Epithelial cell of umbilical artery (primary cell): Measurements from ENCODE around the gene C4orf17. TPM values are rescaled to one million over a fixed set of nuclear protein-coding genes. Genes with fewer than 3 reads are reported as not detected.

ENCODE experiments used
- total RNA-seq: library from RNA; depleted of rRNA; stranded (reverse); fragments of >200 nt; gene quantifications from 2 replicates; pipeline ENCODE4 v1.2.3, GENCODE V29; 2014

C4orf17 gene
- total RNA-seq = not detected in 2 replicates

DNA sequence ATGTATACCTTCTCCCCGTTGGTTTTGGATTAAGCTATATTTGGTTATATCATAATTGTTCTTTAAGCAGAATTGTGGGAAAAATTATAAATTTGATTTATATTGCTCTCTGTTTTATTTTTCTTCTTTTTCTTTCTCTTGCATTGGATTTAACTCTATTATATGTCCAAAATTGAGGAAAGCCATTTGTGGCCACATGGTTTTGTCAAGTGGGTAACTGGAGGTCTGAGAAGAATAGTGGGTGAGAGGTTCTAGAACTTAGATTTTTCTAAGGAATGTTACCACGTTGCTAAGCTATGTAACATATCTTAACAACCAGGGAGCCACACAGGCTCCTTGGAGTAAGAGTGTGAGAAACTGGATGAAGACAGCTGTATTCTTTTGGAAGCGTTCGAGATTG lies at the start of gene C4orf17:
C4orf17 (plus strand) TSS at position 301 of the 400 bp plus-strand sequence. CDS start 2,061 bp downstream, outside the sequence.

DNA sequence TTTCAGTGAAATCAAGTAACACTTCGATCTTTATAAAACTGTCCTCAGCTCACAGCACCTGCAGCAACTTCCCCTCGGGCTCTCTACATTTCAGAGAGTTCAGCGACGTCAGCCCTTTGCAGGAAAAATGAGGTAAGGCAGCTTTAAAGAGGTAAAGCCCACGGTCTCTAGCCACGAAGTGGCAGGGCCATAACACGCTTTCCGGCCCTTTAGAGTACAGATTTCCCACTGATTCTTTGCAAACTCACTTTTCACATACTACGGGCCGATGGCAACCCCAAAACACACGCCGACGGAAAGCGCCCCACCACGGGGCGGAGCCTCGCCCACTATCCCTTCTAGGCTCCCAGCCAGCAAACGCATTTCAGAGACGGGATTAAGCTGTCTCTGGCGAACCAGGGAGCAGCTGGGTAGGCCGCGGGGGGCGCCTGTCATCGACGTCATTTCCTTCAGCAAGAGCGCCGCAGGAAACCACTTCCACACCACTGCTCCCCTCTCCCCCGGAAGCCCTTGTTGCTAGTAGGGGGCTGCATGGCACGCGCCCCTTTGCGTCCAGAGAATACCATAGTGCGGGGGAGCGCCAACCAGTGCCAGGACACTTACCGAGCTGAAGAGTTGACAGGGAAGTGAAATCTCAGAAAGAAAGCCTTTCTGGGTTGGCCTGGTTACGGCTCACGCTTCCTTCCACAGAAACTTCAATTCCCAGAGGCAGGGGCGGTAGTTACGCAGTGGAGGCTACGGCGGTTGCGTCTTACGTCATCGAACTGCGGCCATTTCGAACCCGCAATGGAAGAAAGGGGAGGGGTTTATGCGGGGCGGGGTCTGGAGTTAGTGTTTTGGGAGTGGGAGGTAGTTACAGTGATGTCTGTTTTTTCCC lies 52.7 kb downstream of the C4orf17 start, which contains the start of gene TRMT10A:
TRMT10A (minus strand) TSS at position 730 of the 877 bp plus-strand sequence. CDS start 4,701 bp downstream, outside the sequence.

DNA sequence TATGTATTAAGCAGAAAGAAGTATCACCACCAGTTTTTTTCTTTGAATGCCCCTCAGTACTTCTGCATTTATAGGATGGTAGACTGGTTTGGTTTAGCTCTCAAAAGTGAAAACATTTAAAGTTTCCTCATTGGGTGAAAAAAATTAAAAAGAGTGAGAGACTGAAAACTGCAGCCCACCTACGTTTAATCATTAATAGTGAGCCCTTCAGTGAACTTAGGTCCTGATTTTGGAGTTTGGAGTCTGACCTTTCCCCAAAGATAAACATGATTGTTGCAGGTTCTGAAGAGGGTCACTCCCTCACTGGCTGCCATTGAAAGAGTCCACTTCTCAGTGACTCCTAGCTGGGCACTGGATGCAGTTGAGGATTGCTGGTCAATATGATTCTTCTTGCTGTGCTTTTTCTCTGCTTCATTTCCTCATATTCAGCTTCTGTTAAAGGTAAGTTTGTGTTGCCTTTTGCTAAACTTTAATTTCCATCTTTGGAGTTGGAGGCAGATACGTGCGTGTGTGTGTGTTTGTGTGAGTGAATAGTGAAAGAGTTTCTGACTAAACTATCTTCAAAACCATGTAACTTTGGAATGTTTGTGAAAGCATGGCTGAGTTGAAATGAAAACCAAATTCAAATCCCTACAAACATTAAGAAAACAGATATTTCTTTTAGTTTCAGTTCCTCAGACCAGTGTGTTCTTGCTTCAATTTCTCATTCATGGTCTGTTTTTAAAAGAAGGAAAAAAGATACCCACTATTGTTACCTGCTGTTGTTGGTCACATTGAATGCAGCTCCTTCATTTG lies 63.9 kb downstream of the C4orf17 start, which contains the start of gene MTTP:
MTTP (plus strand) TSS at position 295 of the 795 bp plus-strand sequence; CDS start at position 381, 86 bp downstream.

Other genes starting within 250 kb of the C4orf17 start
- not detected in 2 replicates for gene ADH1A, start 220.0 kb upstream of the C4orf17 start, total RNA-seq
- 0.65 and 1.2 TPM in 2 replicates for gene ADH1B, start 189.6 kb upstream of the C4orf17 start, total RNA-seq
- gene ADH1C, start 158.3 kb upstream of the C4orf17 start, total RNA-seq = not detected in 2 replicates
- gene ADH7, start 75.7 kb upstream of the C4orf17 start, total RNA-seq = not detected in 2 replicates
- 9.7 and 9.9 TPM in 2 replicates for gene TRMT10A, start 53.0 kb downstream of the C4orf17 start, total RNA-seq
- 0.65 TPM in 1 of 2 replicates, not detected in the other for gene MTTP, start 63.8 kb downstream of the C4orf17 start, total RNA-seq
- gene C4orf54, start 146.8 kb downstream of the C4orf17 start, total RNA-seq = not detected in 2 replicates